Activated B cell treated with CpG ODN at 0.5 μM for 24 hours (primary cell): ENCODE measurements around the gene B3GAT2. TPM values are rescaled to one million over a fixed set of nuclear protein-coding genes. Genes with fewer than 3 reads are reported as not detected.

Experiments
- ATAC-seq: fragments of 200-7000 bp; cut with Tn5 transposase; one replicate; pipeline ENCODE4 v1.10.0; 2021; ENCODE audit warnings: low read depth, mild to moderate bottlenecking, moderate library complexity
- CTCF ChIA-PET: fragments of 350-600 bp; sonication (Branson Sonifier 250); formaldehyde crosslinking; loops from one replicate; lab custom pipeline; 2021; ENCODE audit warnings: antibody characterized with exemption; lab: Charles Lee
- POLR2A ChIA-PET: fragments of 350-600 bp; sonication (Branson Sonifier 250); formaldehyde crosslinking; loops from one replicate; lab custom pipeline; 2021; ENCODE audit warnings: antibody characterized with exemption; lab: Charles Lee
- DNase-seq: peaks from one replicate; pipeline ENCODE4 v3.0.0; 2022
- H3K27ac Mint-ChIP-seq: one replicate; pipeline ENCODE4 v1.8.0; 2020; ENCODE audit warnings: mixed read lengths
- H3K27me3 Mint-ChIP-seq: one replicate; pipeline ENCODE4 v1.8.0; 2021; ENCODE audit warnings: mixed read lengths
- H3K36me3 Mint-ChIP-seq: one replicate; pipeline ENCODE4 v1.8.0; 2021; ENCODE audit warnings: low read depth, mixed read lengths
- H3K4me1 Mint-ChIP-seq: one replicate; pipeline ENCODE4 v1.8.0; 2021; ENCODE audit warnings: mixed read lengths
- H3K4me3 Mint-ChIP-seq: one replicate; pipeline ENCODE4 v1.8.0; 2020; ENCODE audit warnings: mild to moderate bottlenecking, mixed read lengths
- H3K9me3 Mint-ChIP-seq: one replicate; pipeline ENCODE4 v1.8.0; 2020; ENCODE audit warnings: mixed read lengths
- intact Hi-C: fragments of 100-400 bp; cut with micrococcal nuclease; formaldehyde crosslinking; loops from one replicate; pipeline ENCODE4 v1.15.1; 2024
- total RNA-seq: library from RNA; stranded (reverse); gene quantifications from 2 replicates; pipeline ENCODE4 v1.2.3, GENCODE V29; 2022
- TF ChIP-seq, protein P1 (sequence below): fragments of 200-600 bp; IDR thresholded peaks from one replicate; pipeline ENCODE4 v1.8.0; 2022; ENCODE audit warnings: antibody characterized with exemption, mild to moderate bottlenecking

Gene B3GAT2
- total RNA-seq, 1 donor from 2014 or later = not detected

DNA sequence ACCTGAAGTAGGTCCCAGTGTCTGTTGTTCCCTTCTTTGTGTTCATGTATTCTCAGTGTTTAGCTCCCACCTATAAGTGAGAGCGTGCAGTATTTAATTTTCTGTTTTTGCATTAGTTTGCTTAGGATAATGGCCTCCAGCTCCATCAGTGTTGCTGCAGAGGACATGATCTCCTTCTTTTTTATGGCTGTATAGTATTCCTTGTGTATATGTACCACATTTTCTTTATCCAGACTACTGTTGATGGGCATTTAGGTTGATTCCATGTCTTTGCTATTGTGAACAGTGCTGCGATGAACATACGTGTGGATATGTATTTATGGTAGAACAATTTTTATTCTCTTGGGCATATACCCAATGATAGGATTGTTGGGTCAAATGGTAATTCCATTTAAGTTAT is 125.4 kb downstream of the B3GAT2 start:
- no peak for ATAC-seq
- ChIA-PET POLR2A (no interaction called here), CTCF (no interaction called here)
- Mint-ChIP-seq H3K4me3 (no peak overlapping the region), H3K9me3 (peaks cover 5% of the 10 kb centered on the region), H3K27me3 (no peaks in the 10 kb centered on the region), H3K27ac (no peak overlapping the region), H3K4me1 (no peaks in the 10 kb centered on the region), H3K36me3 (peaks cover 5% of the 10 kb centered on the region)
- DNase-seq = no peak
- TF ChIP-seq, protein P1, sequence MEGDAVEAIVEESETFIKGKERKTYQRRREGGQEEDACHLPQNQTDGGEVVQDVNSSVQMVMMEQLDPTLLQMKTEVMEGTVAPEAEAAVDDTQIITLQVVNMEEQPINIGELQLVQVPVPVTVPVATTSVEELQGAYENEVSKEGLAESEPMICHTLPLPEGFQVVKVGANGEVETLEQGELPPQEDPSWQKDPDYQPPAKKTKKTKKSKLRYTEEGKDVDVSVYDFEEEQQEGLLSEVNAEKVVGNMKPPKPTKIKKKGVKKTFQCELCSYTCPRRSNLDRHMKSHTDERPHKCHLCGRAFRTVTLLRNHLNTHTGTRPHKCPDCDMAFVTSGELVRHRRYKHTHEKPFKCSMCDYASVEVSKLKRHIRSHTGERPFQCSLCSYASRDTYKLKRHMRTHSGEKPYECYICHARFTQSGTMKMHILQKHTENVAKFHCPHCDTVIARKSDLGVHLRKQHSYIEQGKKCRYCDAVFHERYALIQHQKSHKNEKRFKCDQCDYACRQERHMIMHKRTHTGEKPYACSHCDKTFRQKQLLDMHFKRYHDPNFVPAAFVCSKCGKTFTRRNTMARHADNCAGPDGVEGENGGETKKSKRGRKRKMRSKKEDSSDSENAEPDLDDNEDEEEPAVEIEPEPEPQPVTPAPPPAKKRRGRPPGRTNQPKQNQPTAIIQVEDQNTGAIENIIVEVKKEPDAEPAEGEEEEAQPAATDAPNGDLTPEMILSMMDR = no peak
- intact Hi-C loops = no loop called here

DNA sequence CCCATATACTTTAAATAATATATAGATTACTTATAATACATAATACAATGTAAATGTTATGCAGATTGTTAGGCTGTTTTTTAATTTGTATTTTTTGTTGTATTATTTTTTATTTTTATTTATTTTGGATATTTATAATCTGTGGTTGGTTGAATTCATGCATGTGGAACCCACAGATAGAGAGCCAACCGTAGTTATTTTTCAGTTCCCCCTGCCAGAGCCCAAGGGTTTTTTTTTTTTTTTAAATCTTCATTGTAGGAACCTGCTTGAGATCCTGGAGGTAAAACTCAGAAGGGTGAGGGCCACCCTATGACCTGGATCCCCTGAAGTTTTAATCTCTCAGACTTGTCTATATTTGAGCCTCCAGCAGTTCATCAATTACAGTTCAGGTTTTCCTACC is 133.2 kb downstream of the B3GAT2 start:
- peaks cover 6% of the 10 kb centered on the region for H3K9me3 Mint-ChIP-seq
- ATAC-seq (no peak), DNase-seq (no peak)
- ChIA-PET CTCF (no interaction called here), POLR2A (no interaction called here)
- H3K4me3 Mint-ChIP-seq = no peak overlapping the region
- TF ChIP-seq, protein P1 = no peak
- intact Hi-C loops = loop anchor here (5.0 kb wide), 1 partner anchor 34 kb away; no protein-coding TSS in a partner anchor
- H3K36me3 Mint-ChIP-seq = peaks cover 19% of the 10 kb centered on the region
- H3K27me3 Mint-ChIP-seq = no peaks in the 10 kb centered on the region
- H3K4me1 Mint-ChIP-seq = peaks cover 7% of the 10 kb centered on the region
- no peak overlapping the region for H3K27ac Mint-ChIP-seq

DNA sequence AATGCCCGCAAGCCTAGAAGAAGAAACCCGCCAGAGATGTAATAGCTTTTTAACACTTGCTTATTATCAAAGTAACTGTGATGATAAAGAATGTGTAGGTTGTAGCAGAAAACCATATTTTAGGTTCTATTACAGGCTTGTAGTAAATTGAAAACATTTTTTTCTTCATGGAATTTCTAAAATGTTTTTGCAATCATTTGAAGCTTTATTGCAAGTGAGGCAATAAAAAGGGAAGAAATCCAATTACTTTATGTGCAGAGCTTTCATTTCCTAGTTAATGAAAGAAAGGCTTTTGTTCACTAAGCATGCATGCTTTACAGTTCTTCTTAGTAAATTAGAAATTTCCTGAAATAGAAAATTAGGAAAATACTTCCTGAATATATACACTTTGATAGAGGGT is 135.1 kb downstream of the B3GAT2 start:
- H3K4me1 Mint-ChIP-seq = peaks cover 7% of the 10 kb centered on the region
- DNase-seq = no peak
- H3K9me3 Mint-ChIP-seq = peaks cover 6% of the 10 kb centered on the region
- intact Hi-C loops = loop anchor here (5.0 kb wide), 1 partner anchor 36 kb away; no protein-coding TSS in a partner anchor
- H3K27me3 Mint-ChIP-seq = no peaks in the 10 kb centered on the region
- H3K27ac Mint-ChIP-seq = no peak overlapping the region
- H3K36me3 Mint-ChIP-seq = peaks cover 21% of the 10 kb centered on the region
- ChIA-PET POLR2A (no interaction called here), CTCF (no interaction called here)
- no peak for ATAC-seq
- TF ChIP-seq, protein P1 = no peak
- no peak overlapping the region for H3K4me3 Mint-ChIP-seq

DNA sequence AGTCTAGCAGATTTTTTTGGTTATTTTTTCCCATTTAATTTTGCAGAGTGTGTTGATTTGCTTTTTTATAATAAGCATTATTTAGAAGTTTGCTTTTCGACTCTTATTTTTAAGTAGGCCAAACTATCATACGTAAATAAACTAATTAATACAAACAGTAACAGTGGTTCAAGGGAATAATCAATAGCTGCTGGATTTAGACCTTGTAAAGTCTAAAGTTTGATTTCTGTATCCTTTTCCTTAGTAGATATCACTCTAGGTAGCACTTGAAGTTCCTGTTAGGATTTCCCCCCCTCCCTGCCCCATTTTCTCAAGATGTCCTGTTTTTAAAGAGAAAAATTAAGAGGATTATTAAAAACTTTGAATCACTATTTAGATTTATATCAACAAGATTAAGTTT is 136.1 kb downstream of the B3GAT2 start:
- no peak for ATAC-seq
- Mint-ChIP-seq H3K9me3 (peaks cover 6% of the 10 kb centered on the region), H3K4me3 (no peak overlapping the region), H3K27me3 (no peaks in the 10 kb centered on the region), H3K27ac (no peak overlapping the region), H3K4me1 (peaks cover 7% of the 10 kb centered on the region), H3K36me3 (peaks cover 21% of the 10 kb centered on the region)
- intact Hi-C loops = loop anchor here (5.0 kb wide), 1 partner anchor 37 kb away; no protein-coding TSS in a partner anchor
- ChIA-PET POLR2A (no interaction called here), CTCF (interaction anchor here (0.6 kb wide), 1 partner anchor 64 kb away, joined by 3 read pairs; no protein-coding TSS in a partner anchor)
- DNase-seq = no peak
- TF ChIP-seq, protein P1 = no peak

DNA sequence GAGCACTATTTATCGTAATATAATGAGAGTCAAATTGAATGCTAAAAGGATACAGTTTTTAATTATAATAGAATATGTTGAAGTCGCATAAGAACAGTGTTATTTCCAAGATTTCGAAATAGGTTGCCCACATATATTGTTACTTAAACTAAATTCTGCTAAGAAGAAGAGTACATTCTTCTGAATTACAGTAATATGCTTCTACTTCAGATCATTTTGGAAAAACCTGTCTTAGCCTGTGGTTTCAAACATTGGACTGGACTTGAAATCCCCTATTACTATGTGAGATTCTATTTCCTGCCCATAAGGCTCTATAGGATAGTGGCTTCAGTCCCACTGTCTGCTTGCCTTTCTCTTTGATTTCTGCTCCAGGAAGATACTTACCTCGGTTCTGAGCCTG is 137.2 kb downstream of the B3GAT2 start:
- TF ChIP-seq, protein P1 = no peak
- H3K4me1 Mint-ChIP-seq = peaks cover 7% of the 10 kb centered on the region
- H3K27me3 Mint-ChIP-seq = no peaks in the 10 kb centered on the region
- intact Hi-C loops = loop anchor here (5.0 kb wide), 1 partner anchor 38 kb away; no protein-coding TSS in a partner anchor
- H3K36me3 Mint-ChIP-seq = peaks cover 22% of the 10 kb centered on the region
- no peak for ATAC-seq
- CTCF ChIA-PET = no interaction called here
- H3K4me3 Mint-ChIP-seq = no peak overlapping the region
- no peak overlapping the region for H3K27ac Mint-ChIP-seq
- H3K9me3 Mint-ChIP-seq = peaks cover 6% of the 10 kb centered on the region
- no peak for DNase-seq
- POLR2A ChIA-PET = interaction anchor here (0.5 kb wide), 1 partner anchor 189 kb away, joined by 3 read pairs; no protein-coding TSS in a partner anchor
